MM.1S (cell line): Measurements from ENCODE around the gene PTGDR2.

Experiments used
- DNase-seq: peaks from one replicate; pipeline ENCODE4 v3.0.0-alpha.2; 2015
- H2AFZ ChIP-seq: fragments of 300-600 bp; sonication (generic); 2 replicates; pipeline ENCODE4 v1.6.0; 2016; ENCODE audit warnings: antibody characterized with exemption, low read length
- H3F3A ChIP-seq: fragments of 300-600 bp; sonication (generic); 2 replicates; pipeline ENCODE4 v1.6.1; 2016; ENCODE audit warnings: mild to moderate bottlenecking, antibody characterized with exemption, low read length, moderate library complexity, mixed read lengths; ENCODE audit not compliant: insufficient read depth
- H3K27ac ChIP-seq: fragments of 300-600 bp; sonication (generic); 2 replicates; pipeline ENCODE4 v1.5.1; 2016; ENCODE audit warnings: mild to moderate bottlenecking, low read length
- H3K27me3 ChIP-seq: fragments of 300-600 bp; sonication (generic); replicated peaks from 2 replicates; pipeline ENCODE4 v1.6.0; 2016; ENCODE audit warnings: low read length; ENCODE audit not compliant: insufficient read depth
- H3K36me3 ChIP-seq: fragments of 300-600 bp; sonication (generic); replicated peaks from 2 replicates; pipeline ENCODE4 v1.6.1; 2016; ENCODE audit warnings: mild to moderate bottlenecking, low read length, mixed read lengths; ENCODE audit not compliant: insufficient read depth
- H3K4me1 ChIP-seq: fragments of 300-600 bp; sonication (generic); 2 replicates; pipeline ENCODE4 v1.6.1; 2016; ENCODE audit warnings: low read length, mixed read lengths
- H3K4me2 ChIP-seq: fragments of 300-600 bp; sonication (generic); 2 replicates; pipeline ENCODE4 v1.6.0; 2016; ENCODE audit warnings: low read depth, low read length
- H3K4me3 ChIP-seq: fragments of 300-600 bp; sonication (generic); 2 replicates; pipeline ENCODE4 v1.5.1; 2016; ENCODE audit warnings: low read length, mixed read lengths
- H3K79me2 ChIP-seq: fragments of 300-600 bp; sonication (generic); 2 replicates; pipeline ENCODE4 v1.6.1; 2016; ENCODE audit warnings: mixed run types, low read length, mixed read lengths
- H3K9ac ChIP-seq: fragments of 300-600 bp; sonication (generic); 2 replicates; pipeline ENCODE4 v1.6.1; 2016; ENCODE audit warnings: low read length, mixed read lengths
- H3K9me2 ChIP-seq: fragments of 300-600 bp; sonication (generic); replicated peaks from 2 replicates; pipeline ENCODE4 v1.6.1; 2016; ENCODE audit warnings: mild to moderate bottlenecking, low read length, mixed read lengths; ENCODE audit not compliant: insufficient read depth
- H3K9me3 ChIP-seq: fragments of 300-600 bp; sonication (generic); replicated peaks from 2 replicates; pipeline ENCODE4 v1.6.1; 2016; ENCODE audit warnings: mild to moderate bottlenecking, low read length, mixed read lengths; ENCODE audit not compliant: insufficient read depth
- H4K20me1 ChIP-seq: fragments of 300-600 bp; sonication (generic); 2 replicates; pipeline ENCODE4 v1.6.1; 2016; ENCODE audit warnings: mild to moderate bottlenecking, low read length, moderate library complexity, mixed read lengths; ENCODE audit not compliant: insufficient read depth
- EZH2 ChIP-seq: fragments of 300-600 bp; sonication (generic); optimal IDR thresholded peaks from 2 replicates; pipeline ENCODE3; 2017; ENCODE audit warnings: low read depth, mild to moderate bottlenecking, antibody characterized with exemption, low read length, mixed read lengths
- EZH2phosphoT487 ChIP-seq: fragments of 300-600 bp; sonication (generic); IDR thresholded peaks from 2 replicates; pipeline ENCODE4 v1.6.1; 2018; ENCODE audit warnings: antibody characterized with exemption, low read length
- TF ChIP-seq, protein P1 (sequence below): fragments of 300-600 bp; sonication (generic); IDR thresholded peaks from 2 replicates; pipeline ENCODE4 v1.5.1; 2016; ENCODE audit warnings: antibody characterized with exemption, low read length, mixed read lengths

PTGDR2 gene

DNA sequence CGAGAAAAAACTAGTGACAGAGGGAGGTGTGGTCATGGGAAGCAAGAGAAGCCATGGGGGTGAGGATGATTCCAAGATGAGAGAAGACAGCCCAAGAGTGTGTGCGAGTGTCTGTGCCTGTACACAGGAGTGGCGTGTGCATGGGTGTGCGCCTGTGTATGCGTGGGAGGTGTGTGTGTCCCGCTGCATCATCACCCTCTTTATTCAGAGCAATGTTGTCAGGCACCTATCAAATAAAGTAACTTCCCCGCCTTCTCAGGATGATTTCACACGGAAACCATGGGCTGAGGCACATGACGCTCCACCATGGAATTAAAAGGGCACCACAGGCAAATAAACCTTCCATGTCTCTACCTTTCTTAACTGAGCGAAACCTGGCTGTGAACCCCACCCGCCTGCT is 46.1 kb downstream of the PTGDR2 start:
- TF ChIP-seq, protein P1, sequence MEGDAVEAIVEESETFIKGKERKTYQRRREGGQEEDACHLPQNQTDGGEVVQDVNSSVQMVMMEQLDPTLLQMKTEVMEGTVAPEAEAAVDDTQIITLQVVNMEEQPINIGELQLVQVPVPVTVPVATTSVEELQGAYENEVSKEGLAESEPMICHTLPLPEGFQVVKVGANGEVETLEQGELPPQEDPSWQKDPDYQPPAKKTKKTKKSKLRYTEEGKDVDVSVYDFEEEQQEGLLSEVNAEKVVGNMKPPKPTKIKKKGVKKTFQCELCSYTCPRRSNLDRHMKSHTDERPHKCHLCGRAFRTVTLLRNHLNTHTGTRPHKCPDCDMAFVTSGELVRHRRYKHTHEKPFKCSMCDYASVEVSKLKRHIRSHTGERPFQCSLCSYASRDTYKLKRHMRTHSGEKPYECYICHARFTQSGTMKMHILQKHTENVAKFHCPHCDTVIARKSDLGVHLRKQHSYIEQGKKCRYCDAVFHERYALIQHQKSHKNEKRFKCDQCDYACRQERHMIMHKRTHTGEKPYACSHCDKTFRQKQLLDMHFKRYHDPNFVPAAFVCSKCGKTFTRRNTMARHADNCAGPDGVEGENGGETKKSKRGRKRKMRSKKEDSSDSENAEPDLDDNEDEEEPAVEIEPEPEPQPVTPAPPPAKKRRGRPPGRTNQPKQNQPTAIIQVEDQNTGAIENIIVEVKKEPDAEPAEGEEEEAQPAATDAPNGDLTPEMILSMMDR = no peak
- TF ChIP-seq EZH2 (no peak), EZH2phosphoT487 (no peak)
- H3K4me3 ChIP-seq = no peak overlapping the region
- no peaks in the 10 kb centered on the region for H3F3A ChIP-seq
- no peaks in the 10 kb centered on the region for H3K27me3 ChIP-seq
- no peaks in the 10 kb centered on the region for H4K20me1 ChIP-seq
- no peaks in the 10 kb centered on the region for H3K9me3 ChIP-seq
- no peaks in the 10 kb centered on the region for H3K4me1 ChIP-seq
- no peak for DNase-seq
- H2AFZ ChIP-seq = no peak overlapping the region
- no peak overlapping the region for H3K9ac ChIP-seq
- H3K27ac ChIP-seq = no peak overlapping the region
- H3K4me2 ChIP-seq = no peak overlapping the region
- no peaks in the 10 kb centered on the region for H3K9me2 ChIP-seq
- H3K36me3 ChIP-seq = no peaks in the 10 kb centered on the region
- no peaks in the 10 kb centered on the region for H3K79me2 ChIP-seq

DNA sequence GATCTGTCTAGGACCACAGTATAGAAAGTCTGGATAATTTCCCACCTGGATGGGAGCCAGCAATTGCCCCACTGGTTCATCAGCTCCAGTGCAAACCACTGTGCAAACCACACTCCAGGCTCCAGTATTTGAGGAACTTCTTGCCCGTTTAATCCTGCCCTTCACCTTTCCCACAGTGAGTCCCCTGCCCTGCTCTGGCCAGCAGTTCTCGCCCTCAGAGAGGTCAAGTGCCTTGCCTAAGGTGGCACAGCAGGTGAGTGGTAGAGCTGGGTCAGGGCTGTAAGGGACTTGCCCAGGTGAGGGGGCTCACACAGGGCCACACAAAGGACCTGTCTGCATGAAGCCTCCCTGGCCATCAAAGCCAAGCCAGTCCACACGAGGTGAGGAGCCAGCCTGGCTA is 46.5 kb downstream of the PTGDR2 start:
- TF ChIP-seq, protein P1 = no peak
- TF ChIP-seq EZH2phosphoT487 (no peak), EZH2 (no peak)
- no peaks in the 10 kb centered on the region for H4K20me1 ChIP-seq
- H3K9ac ChIP-seq = no peak overlapping the region
- no peak overlapping the region for H2AFZ ChIP-seq
- DNase-seq = no peak
- H3K36me3 ChIP-seq = no peaks in the 10 kb centered on the region
- no peaks in the 10 kb centered on the region for H3K27me3 ChIP-seq
- no peak overlapping the region for H3K27ac ChIP-seq
- H3K79me2 ChIP-seq = no peaks in the 10 kb centered on the region
- no peak overlapping the region for H3K4me2 ChIP-seq
- no peaks in the 10 kb centered on the region for H3K4me1 ChIP-seq
- H3K4me3 ChIP-seq = no peak overlapping the region
- H3F3A ChIP-seq = no peaks in the 10 kb centered on the region
- no peaks in the 10 kb centered on the region for H3K9me3 ChIP-seq
- H3K9me2 ChIP-seq = no peaks in the 10 kb centered on the region

DNA sequence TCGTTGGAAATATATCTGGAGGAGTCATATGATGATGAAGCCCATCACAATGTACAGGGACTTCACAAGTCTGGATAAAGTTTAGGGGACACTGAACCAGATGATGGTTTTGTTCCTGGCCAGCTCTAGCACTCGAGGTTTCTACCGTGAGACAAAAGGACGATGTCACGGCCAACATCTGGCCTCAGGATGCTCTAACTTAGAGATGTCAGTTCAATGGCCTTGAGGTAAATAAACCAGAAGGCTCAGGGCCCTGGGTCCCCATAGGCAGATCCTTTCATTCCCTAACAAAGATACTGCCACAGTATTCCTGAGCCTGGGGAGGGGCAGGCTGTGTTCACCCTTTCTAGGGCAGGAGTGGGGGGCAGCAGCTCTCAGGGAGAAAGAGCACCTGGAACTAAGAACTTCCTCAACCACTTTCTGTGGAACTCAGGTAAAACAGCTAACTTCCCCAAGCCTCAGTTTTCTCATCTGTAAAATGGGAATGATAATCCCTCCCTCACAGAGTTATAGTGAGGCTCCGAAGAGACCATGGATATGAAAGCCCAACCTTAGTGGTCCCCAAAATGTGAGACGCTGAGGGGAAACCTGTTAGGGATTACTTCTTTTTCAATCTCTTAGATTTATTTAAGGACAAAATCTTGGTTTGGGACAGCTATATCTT is 52.3 kb downstream of the PTGDR2 start:
- H2AFZ ChIP-seq = no peak overlapping the region
- H3K9ac ChIP-seq = no peak overlapping the region
- no peaks in the 10 kb centered on the region for H3K9me3 ChIP-seq
- H3K9me2 ChIP-seq = no peaks in the 10 kb centered on the region
- H3K4me2 ChIP-seq = no peak overlapping the region
- H3K79me2 ChIP-seq = no peaks in the 10 kb centered on the region
- no peak overlapping the region for H3K4me3 ChIP-seq
- no peaks in the 10 kb centered on the region for H4K20me1 ChIP-seq
- TF ChIP-seq EZH2 (no peak), EZH2phosphoT487 (no peak)
- TF ChIP-seq, protein P1 = no peak
- no peaks in the 10 kb centered on the region for H3K36me3 ChIP-seq
- no peaks in the 10 kb centered on the region; the same call in 1 of the 2 replicates for H3K27me3 ChIP-seq
- H3F3A ChIP-seq = no peaks in the 10 kb centered on the region
- H3K4me1 ChIP-seq = no peaks in the 10 kb centered on the region
- H3K27ac ChIP-seq = no peak overlapping the region
- no peak for DNase-seq
